Gastrocnemius medialis (tissue), 4 donors: ENCODE measurements around the gene C4orf51. TPM values are rescaled to one million over a fixed set of nuclear protein-coding genes. Genes with fewer than 3 reads are reported as not detected.

ENCODE experiments used
- ATAC-seq, 2 donors: fragments of 150-250 bp; one replicate each; pipeline ENCODE4 v1.9.1; 2016
- DNase-seq, 2 donors: peaks; one replicate each; pipeline ENCODE4 v3.0.0-alpha.2; 2019
- H3K27ac ChIP-seq, 4 donors: fragments of 200-600 bp; sonication (generic); 1 replicate in 1 of 4; 2 replicates in 3 of 4; pipeline ENCODE4 v1.5.1; 2016 to 2018; ENCODE audit warnings: mild to moderate bottlenecking in 2 of 4, moderate library complexity in 1 of 4
- H3K27me3 ChIP-seq, 3 donors: fragments of 200-600 bp; sonication (generic) in 2 of 3; 1 replicate in 1 of 3; 2 replicates in 2 of 3; pipeline versions ENCODE4 v1.5.1 to v1.6.0; 2016 to 2019; ENCODE audit warnings: mild to moderate bottlenecking in 1 of 3, moderate library complexity in 1 of 3
- H3K36me3 ChIP-seq, 2 donors: fragments of 200-600 bp; sonication (generic) in 1 of 2; one replicate each; pipeline ENCODE4 v1.5.1; 2017 to 2018
- H3K4me1 ChIP-seq, 2 donors: fragments of 200-600 bp; sonication (generic) in 1 of 2; one replicate each; pipeline ENCODE4 v1.5.1; 2016 to 2017; ENCODE audit warnings: mild to moderate bottlenecking in 2 of 2
- H3K4me3 ChIP-seq, 4 donors: fragments of 200-600 bp; sonication (generic) in 3 of 4; 1 replicate in 1 of 4; 2 replicates in 3 of 4; pipeline ENCODE4 v1.5.1; 2016 to 2019; ENCODE audit warnings: mild to moderate bottlenecking in 2 of 4
- H3K9me3 ChIP-seq, 3 donors: fragments of 200-600 bp; sonication (generic) in 2 of 3; 1 replicate in 1 of 3; 2 replicates in 2 of 3; pipeline ENCODE4 v1.5.1; 2016 to 2019
- CTCF ChIP-seq, 5 experiments: fragments of 450-650 bp in 3 of 5; fragments of 200-600 bp in 2 of 5; sonication (generic) in 2 of 5; IDR thresholded peaks in 4 of 5; conservative IDR thresholded peaks in 1 of 5; 1 replicate in 4 of 5; 2 replicates in 1 of 5; pipeline ENCODE4 v1.5.1; 2016 to 2019; ENCODE audit warnings: antibody characterized with exemption in 5 of 5, mild to moderate bottlenecking in 3 of 5, moderate library complexity in 3 of 5
- POLR2A ChIP-seq, 2 donors: fragments of 450-650 bp; IDR thresholded peaks; one replicate each; pipeline ENCODE4 v1.6.1; 2017; ENCODE audit warnings: antibody characterized with exemption in 2 of 2, mild to moderate bottlenecking in 2 of 2, moderate library complexity in 2 of 2
- in situ Hi-C, 4 donors: fragments of 200-750 bp; cut with MboI; loops; one replicate each; pipeline versions ENCODE4 v1.15.0 to v1.8.0; 2017; ENCODE audit warnings: low sequenced_read_pairs in 4 of 4
- intact Hi-C: fragments of 100-400 bp; cut with DNase I; formaldehyde crosslinking; loops from one replicate; pipeline ENCODE4 v1.15.1; 2023; ENCODE audit warnings: low total_unique reads
- total RNA-seq, 4 donors: library from RNA; depleted of rRNA; stranded (reverse); fragments of >200 nt; gene quantifications; one replicate each; pipeline versions ENCODE4 v1.1.0 to v1.2.3, GENCODE V29; 2016

The C4orf51 gene
- total RNA-seq, 4 donors from 2014 or later, result not detected

DNA sequence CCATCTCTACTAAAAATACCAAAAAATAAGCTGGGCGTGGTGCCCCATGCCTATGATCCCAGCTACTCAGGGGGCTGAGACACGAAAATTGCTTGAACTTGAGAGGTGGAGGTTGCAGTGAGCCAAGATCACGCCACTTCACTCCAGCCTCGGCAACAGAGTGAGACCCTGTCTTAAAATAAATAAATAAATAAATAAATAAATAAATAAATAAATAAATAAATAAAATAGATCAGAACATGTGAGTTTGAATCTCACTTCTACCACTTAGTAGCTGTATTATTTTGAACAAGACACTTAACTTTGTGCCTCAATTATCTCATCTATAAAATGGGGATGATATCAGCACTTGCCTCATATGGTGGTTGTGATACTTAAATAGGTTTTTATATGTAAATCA, 90.2 kb downstream of the C4orf51 start:
- Histone ChIP-seq H3K36me3 (peaks cover 0 to 7% of the 10 kb centered on the region in 2 donors), H3K27me3 (no peaks in the 10 kb centered on the region), H3K4me1 (peaks cover 6 to 23% of the 10 kb centered on the region in 2 donors), H3K4me3 (no peak overlapping the region), H3K9me3 (no peaks in the 10 kb centered on the region), H3K27ac (peak overlapping the region; percentile 11 to 52 (median 32))
- no peak for TF ChIP-seq POLR2A (IDR thresholded peaks at IDR 0.05)
- TF ChIP-seq CTCF (IDR thresholded peaks at IDR 0.05 in 4 of 5, conservative IDR thresholded peaks at IDR 0.05 in 1 of 5), result no peak
- DNase-seq, result no peak
- no peak for ATAC-seq
- intact Hi-C loops, result loop anchor here (2.0 kb wide), 1 partner anchor 33 kb away; no protein-coding TSS in a partner anchor
- in situ Hi-C loops, result no loop called here

- H3K27ac ChIP-seq, result no peak overlapping the region
- in situ Hi-C loops (no loop called here), intact Hi-C loops (no loop called here)
- H3K9me3 ChIP-seq, result no peaks in the 10 kb centered on the region
- no peaks in the 10 kb centered on the region for H3K27me3 ChIP-seq
- TF ChIP-seq CTCF (IDR thresholded peaks at IDR 0.05 in 4 of 5, conservative IDR thresholded peaks at IDR 0.05 in 1 of 5) (no peak), POLR2A (IDR thresholded peaks at IDR 0.05) (no peak)
- no peak overlapping the region for H3K4me3 ChIP-seq
- peaks cover 0 to 4% of the 10 kb centered on the region in 2 donors for H3K36me3 ChIP-seq
- H3K4me1 ChIP-seq, result peaks cover 6 to 23% of the 10 kb centered on the region in 2 donors
- ATAC-seq (no peak), DNase-seq (no peak)
These were observed 92.4 kb downstream of the C4orf51 start for GRCh38 chr4:145772347-145772746.

DNA sequence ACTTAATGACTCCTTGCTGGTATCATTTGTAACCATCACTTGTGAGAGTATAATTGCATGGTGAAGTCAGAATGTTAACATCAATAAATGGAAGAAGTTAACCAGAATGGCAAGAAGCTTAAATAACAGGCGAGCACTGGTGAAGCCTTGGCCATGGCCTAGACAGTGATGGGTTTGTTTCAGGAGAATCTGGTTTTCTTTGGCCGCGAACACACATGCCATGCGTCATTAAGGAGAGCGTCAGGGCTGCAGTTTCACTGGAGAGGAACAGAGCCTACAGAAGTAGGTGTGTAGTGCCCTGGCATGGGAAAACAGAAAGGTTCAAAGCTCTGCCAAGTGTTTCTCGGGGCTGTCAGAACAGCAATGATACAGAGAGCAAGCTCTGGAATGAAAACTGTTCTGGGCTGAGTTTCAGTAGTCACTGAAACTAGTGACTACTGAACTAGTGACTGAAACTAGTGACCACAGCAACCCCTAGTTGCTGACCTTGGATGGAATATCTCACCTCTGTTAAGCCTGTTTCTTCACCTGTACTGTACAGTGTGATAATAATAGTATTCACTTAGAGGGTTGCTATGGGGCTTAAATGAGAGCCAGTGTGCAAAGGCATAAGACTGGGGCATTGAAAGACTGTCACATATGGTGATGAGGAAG, 93.8 kb downstream of the C4orf51 start:
- Histone ChIP-seq H3K4me1 (peaks cover 6 to 23% of the 10 kb centered on the region in 2 donors), H3K27ac (peak overlapping the region; percentile 74 to 79 (median 76)), H3K4me3 (no peak overlapping the region), H3K36me3 (peaks cover 0 to 4% of the 10 kb centered on the region in 2 donors), H3K9me3 (no peaks in the 10 kb centered on the region), H3K27me3 (no peaks in the 10 kb centered on the region)
- ATAC-seq, result peak; percentile 71 to 82
- intact Hi-C loops (no loop called here), in situ Hi-C loops (no loop called here)
- peak; percentile 33 to 34 for DNase-seq
- TF ChIP-seq POLR2A (IDR thresholded peaks at IDR 0.05) (no peak), CTCF (IDR thresholded peaks at IDR 0.05 in 4 of 5, conservative IDR thresholded peaks at IDR 0.05 in 1 of 5) (no peak)

GRCh38 chr4:145774473-145774872, 94.5 kb downstream of the C4orf51 start:
- intact Hi-C loops, result no loop called here
- DNase-seq, result no peak
- Histone ChIP-seq H3K27ac (peak overlapping the region; percentile 74 to 79 (median 76)), H3K4me1 (peaks cover 6 to 17% of the 10 kb centered on the region in 2 donors), H3K9me3 (no peaks in the 10 kb centered on the region), H3K36me3 (peaks cover 0 to 4% of the 10 kb centered on the region in 2 donors), H3K4me3 (no peak overlapping the region), H3K27me3 (no peaks in the 10 kb centered on the region)
- peak; percentile 53 to 57 for ATAC-seq
- TF ChIP-seq POLR2A (IDR thresholded peaks at IDR 0.05), result no peak
- no peak for TF ChIP-seq CTCF (IDR thresholded peaks at IDR 0.05 in 4 of 5, conservative IDR thresholded peaks at IDR 0.05 in 1 of 5)
- in situ Hi-C loops, result no loop called here
